ENCODE results near the gene GCH1. TPM values are rescaled to one million over a fixed set of nuclear protein-coding genes. Genes with fewer than 3 reads are reported as not detected.

GCH1 gene
- total RNA-seq, 1 experiment from 2014 or later, result 9.2 TPM

DNA sequence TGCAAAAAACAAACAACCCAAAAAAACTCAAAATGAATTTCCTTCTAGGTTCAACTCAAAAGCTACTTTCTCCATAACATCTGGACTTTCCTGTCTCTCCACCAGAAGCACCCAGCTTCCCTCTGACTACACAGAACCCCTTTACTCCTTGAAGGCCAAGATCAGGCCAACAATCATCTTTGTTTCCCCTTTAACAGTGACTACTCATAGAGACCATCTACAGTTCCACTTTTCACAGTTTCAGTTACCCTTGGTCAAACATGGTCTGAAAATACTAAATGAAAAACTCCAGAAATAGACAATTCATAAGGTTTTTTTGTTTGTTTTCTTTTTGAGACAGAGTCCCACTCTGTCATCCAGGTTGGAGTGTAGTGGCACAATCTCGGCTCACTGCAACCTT lies 11.8 kb downstream of the GCH1 start (continued):
- TF ChIP-seq ZNF396 (CRISPR knock-in tag; IDR thresholded peaks at IDR 0.05; ENCODE audit: borderline replicate concordance) (no peak), FOXK1 (CRISPR knock-in tag; IDR thresholded peaks at IDR 0.05) (no peak)

DNA sequence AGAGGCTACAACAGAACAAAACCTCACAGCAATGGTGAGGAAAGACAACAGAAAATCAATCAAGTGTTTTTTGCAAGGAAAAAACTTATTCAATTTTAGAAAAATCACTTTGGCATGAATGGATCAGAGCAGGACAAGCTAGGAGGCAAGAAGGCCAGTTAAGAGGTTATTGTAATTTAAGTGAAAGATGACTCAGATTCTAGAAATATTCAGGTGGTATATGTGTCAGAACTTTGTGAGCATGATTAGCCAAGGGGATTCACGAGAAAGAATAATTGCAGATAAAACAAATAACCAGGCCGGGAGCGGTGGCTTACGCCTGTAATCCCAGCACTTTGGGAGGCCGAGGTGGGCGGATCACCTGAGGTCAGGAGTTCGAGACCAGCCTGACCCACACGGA lies 12.7 kb downstream of the GCH1 start:
- no peaks in the 10 kb centered on the region for H3K27me3 Mint-ChIP-seq (ENCODE audit: low read depth)
- ChIA-PET POLR2A (no interaction called here), CTCF (no interaction called here)
- no peak overlapping the region for H3K4me3 Mint-ChIP-seq
- peaks cover 12% of the 10 kb centered on the region for H3K4me1 Mint-ChIP-seq
- H3K36me3 Mint-ChIP-seq, result no peaks in the 10 kb centered on the region
- ATAC-seq, result no peak
- H3K9me3 Mint-ChIP-seq, result no peaks in the 10 kb centered on the region
- DNase-seq (ENCODE audit: low spot score), result no peak
- H3K27ac Mint-ChIP-seq, result peak overlapping the region; percentile 57; the same call in 1 of the 2 replicates
- TF ChIP-seq, protein P1, sequence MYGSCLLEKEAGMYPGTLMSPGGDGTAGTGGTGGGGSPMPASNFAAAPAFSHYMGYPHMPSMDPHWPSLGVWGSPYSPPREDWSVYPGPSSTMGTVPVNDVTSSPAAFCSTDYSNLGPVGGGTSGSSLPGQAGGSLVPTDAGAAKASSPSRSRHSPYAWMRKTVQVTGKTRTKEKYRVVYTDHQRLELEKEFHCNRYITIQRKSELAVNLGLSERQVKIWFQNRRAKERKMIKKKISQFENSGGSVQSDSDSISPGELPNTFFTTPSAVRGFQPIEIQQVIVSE (CRISPR knock-in tag; IDR thresholded peaks at IDR 0.05; ENCODE audit: borderline replicate concordance), result no peak
- TF ChIP-seq EMX1 (CRISPR knock-in tag; IDR thresholded peaks at IDR 0.05) (no peak), JAZF1 (CRISPR knock-in tag; IDR thresholded peaks at IDR 0.05) (no peak), ZNF317 (CRISPR knock-in tag; IDR thresholded peaks at IDR 0.05; ENCODE audit: borderline replicate concordance, low read depth) (no peak), ZNF219 (CRISPR knock-in tag; IDR thresholded peaks at IDR 0.05; ENCODE audit: borderline replicate concordance) (no peak), TP53 (CRISPR knock-in tag; IDR thresholded peaks at IDR 0.05) (no peak), NFE2L1 (CRISPR knock-in tag; IDR thresholded peaks at IDR 0.05) (no peak), ETV6 (CRISPR knock-in tag; IDR thresholded peaks at IDR 0.05) (no peak)
- TF ChIP-seq, protein P2, sequence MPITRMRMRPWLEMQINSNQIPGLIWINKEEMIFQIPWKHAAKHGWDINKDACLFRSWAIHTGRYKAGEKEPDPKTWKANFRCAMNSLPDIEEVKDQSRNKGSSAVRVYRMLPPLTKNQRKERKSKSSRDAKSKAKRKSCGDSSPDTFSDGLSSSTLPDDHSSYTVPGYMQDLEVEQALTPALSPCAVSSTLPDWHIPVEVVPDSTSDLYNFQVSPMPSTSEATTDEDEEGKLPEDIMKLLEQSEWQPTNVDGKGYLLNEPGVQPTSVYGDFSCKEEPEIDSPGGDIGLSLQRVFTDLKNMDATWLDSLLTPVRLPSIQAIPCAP (CRISPR knock-in tag; IDR thresholded peaks at IDR 0.05), result no peak
- TF ChIP-seq, protein P3, sequence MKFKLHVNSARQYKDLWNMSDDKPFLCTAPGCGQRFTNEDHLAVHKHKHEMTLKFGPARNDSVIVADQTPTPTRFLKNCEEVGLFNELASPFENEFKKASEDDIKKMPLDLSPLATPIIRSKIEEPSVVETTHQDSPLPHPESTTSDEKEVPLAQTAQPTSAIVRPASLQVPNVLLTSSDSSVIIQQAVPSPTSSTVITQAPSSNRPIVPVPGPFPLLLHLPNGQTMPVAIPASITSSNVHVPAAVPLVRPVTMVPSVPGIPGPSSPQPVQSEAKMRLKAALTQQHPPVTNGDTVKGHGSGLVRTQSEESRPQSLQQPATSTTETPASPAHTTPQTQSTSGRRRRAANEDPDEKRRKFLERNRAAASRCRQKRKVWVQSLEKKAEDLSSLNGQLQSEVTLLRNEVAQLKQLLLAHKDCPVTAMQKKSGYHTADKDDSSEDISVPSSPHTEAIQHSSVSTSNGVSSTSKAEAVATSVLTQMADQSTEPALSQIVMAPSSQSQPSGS (CRISPR knock-in tag; IDR thresholded peaks at IDR 0.05; ENCODE audit: borderline replicate concordance, low read depth), result no peak
- TF ChIP-seq, protein P4, sequence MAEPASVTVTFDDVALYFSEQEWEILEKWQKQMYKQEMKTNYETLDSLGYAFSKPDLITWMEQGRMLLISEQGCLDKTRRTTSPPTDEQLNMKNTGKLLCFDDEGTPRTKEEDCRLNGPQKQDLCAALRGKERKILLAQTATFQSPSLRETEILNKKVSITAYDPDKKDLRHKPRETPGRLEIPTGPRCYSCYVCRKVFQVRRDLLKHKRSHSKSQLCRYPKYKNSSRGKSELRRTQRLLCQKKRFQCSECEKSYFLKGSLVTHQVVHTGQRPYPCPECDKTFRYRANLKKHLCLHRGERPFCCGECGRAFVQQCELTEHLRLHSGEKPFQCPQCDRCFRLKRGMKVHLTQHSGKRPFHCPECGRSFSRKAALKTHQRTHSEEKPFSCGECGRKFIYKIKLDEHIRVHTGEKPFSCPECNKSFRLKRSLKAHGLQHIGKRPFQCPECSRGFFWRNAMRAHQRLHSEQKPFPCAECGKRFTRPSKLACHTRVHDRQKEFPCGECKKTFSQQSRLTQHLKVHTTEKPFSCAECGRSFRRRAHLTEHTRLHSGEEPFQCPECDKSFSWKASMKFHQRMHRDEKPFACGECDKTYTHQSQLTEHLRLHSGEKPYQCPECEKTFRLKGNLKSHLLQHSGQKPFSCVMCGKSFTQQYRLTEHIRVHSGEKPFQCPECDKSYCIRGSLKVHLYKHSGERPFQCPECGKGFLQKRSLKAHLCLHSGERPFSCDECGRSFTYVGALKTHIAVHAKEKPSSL (CRISPR knock-in tag; conservative IDR thresholded peaks at IDR 0.05), result no peak
- TF ChIP-seq, protein P5, sequence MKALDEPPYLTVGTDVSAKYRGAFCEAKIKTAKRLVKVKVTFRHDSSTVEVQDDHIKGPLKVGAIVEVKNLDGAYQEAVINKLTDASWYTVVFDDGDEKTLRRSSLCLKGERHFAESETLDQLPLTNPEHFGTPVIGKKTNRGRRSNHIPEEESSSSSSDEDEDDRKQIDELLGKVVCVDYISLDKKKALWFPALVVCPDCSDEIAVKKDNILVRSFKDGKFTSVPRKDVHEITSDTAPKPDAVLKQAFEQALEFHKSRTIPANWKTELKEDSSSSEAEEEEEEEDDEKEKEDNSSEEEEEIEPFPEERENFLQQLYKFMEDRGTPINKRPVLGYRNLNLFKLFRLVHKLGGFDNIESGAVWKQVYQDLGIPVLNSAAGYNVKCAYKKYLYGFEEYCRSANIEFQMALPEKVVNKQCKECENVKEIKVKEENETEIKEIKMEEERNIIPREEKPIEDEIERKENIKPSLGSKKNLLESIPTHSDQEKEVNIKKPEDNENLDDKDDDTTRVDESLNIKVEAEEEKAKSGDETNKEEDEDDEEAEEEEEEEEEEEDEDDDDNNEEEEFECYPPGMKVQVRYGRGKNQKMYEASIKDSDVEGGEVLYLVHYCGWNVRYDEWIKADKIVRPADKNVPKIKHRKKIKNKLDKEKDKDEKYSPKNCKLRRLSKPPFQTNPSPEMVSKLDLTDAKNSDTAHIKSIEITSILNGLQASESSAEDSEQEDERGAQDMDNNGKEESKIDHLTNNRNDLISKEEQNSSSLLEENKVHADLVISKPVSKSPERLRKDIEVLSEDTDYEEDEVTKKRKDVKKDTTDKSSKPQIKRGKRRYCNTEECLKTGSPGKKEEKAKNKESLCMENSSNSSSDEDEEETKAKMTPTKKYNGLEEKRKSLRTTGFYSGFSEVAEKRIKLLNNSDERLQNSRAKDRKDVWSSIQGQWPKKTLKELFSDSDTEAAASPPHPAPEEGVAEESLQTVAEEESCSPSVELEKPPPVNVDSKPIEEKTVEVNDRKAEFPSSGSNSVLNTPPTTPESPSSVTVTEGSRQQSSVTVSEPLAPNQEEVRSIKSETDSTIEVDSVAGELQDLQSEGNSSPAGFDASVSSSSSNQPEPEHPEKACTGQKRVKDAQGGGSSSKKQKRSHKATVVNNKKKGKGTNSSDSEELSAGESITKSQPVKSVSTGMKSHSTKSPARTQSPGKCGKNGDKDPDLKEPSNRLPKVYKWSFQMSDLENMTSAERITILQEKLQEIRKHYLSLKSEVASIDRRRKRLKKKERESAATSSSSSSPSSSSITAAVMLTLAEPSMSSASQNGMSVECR (CRISPR knock-in tag; IDR thresholded peaks at IDR 0.05; ENCODE audit: borderline replicate concordance), result no peak
- TF ChIP-seq, protein P6, sequence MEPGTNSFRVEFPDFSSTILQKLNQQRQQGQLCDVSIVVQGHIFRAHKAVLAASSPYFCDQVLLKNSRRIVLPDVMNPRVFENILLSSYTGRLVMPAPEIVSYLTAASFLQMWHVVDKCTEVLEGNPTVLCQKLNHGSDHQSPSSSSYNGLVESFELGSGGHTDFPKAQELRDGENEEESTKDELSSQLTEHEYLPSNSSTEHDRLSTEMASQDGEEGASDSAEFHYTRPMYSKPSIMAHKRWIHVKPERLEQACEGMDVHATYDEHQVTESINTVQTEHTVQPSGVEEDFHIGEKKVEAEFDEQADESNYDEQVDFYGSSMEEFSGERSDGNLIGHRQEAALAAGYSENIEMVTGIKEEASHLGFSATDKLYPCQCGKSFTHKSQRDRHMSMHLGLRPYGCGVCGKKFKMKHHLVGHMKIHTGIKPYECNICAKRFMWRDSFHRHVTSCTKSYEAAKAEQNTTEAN (CRISPR knock-in tag; IDR thresholded peaks at IDR 0.05), result no peak
